ENCODE results near the gene SPATA31D4.
"Not testable (repeated sequence)": the region's sequence is repeated elsewhere in the genome, so short reads cannot be mapped to it uniquely, and the experiment has no call there.

Gene SPATA31D4

GRCh38 chr9:81928305-81928704 lies at the start of gene SPATA31D4:
Gene SPATA31D4, plus strand, starts transcription at chr9:81928428. Its CDS starts 86 bp downstream, at chr9:81928514.
- not testable (repeated sequence) for DNase-seq (ENCODE audit: low read depth in 3 of 3, low spot score in 1 of 3)

DNA sequence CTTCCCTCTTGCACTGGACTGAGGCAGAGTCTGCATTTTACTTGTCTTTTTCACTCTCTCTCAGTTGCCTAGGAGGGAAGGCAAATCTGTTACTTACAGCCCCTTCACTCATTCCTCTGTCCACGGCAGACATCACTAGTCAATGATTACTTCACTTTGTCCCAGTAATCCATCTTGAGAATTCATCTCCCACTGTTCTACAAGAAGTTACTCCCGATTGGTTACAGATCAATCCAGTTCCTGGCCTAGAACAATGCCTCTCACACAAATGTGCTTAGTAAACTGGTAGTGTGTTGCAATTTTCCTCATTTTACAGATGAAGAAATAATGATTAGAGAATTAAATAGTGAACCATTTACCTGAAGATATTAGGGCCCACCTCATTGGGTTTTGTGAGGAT lies 49.7 kb upstream of the SPATA31D4 start:
- DNase-seq (ENCODE audit: low read depth in 3 of 3, low spot score in 1 of 3), result no peak

GRCh38 chr9:81879501-81879916 lies 48.7 kb upstream of the SPATA31D4 start:
- no peak for DNase-seq (ENCODE audit: low read depth in 3 of 3, low spot score in 1 of 3)

GRCh38 chr9:81885602-81886001 lies 42.6 kb upstream of the SPATA31D4 start:
- no peak for DNase-seq (ENCODE audit: low read depth in 3 of 3, low spot score in 1 of 3)

- DNase-seq (ENCODE audit: low read depth in 3 of 3, low spot score in 1 of 3), result no peak
Measured at GRCh38 chr9:81886665-81887064, 41.6 kb upstream of the SPATA31D4 start.

GRCh38 chr9:81890104-81890503 lies 38.1 kb upstream of the SPATA31D4 start:
- DNase-seq (ENCODE audit: low read depth in 3 of 3, low spot score in 1 of 3), result no peak

GRCh38 chr9:81892440-81892839 lies 35.8 kb upstream of the SPATA31D4 start:
- DNase-seq (ENCODE audit: low read depth in 3 of 3, low spot score in 1 of 3), result no peak

- no peak for DNase-seq (ENCODE audit: low read depth in 3 of 3, low spot score in 1 of 3)
Measured at GRCh38 chr9:81893929-81894328, 34.3 kb upstream of the SPATA31D4 start.

- DNase-seq (ENCODE audit: low read depth in 3 of 3, low spot score in 1 of 3), result no peak
Measured at GRCh38 chr9:81894891-81895290, 33.3 kb upstream of the SPATA31D4 start.

DNA sequence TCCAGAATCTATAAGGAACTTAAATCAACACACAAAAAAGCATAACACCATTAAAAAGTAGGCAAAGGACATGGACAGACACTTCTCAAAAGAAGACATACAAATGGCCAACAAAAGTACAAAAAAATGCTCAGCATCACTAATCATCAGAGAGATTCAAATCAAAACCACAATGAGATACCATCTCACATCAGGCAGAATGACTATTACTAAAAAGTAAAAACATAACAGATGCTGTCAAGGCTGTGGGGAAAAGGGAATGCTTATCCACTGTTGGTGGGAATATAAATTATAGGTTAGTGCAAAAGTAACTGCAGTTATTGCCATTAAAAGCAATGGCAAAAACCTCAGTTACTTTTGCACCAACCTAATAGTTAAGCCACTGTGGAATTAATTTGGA lies 32.2 kb upstream of the SPATA31D4 start:
- no peak for DNase-seq (ENCODE audit: low read depth in 3 of 3, low spot score in 1 of 3)

DNA sequence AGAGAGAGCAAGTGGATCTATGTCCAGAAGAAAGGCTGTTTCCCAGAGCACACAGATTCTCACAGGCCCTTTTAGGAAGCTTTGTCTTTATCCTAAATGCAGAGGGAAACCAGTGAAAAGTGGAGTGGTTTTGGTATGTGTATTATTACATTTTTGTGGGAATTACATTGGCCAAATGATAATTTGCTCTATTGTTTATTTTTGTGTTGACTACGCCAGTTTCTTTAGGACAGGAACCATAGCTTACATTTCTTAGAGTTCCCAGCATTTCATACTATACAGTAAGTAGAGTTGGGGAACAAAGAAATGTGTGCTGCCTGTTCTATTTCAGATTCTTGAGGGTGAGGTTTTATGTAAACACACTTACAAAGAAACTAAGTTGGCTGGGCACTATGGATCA lies 29.4 kb upstream of the SPATA31D4 start:
- DNase-seq (ENCODE audit: low read depth in 3 of 3, low spot score in 1 of 3), result no peak

GRCh38 chr9:81902196-81902595 lies 26.0 kb upstream of the SPATA31D4 start:
- no peak for DNase-seq (ENCODE audit: low read depth in 3 of 3, low spot score in 1 of 3)

- no peak for DNase-seq (ENCODE audit: low read depth in 3 of 3, low spot score in 1 of 3)
Measured at GRCh38 chr9:81902626-81903025, 25.6 kb upstream of the SPATA31D4 start.

DNA sequence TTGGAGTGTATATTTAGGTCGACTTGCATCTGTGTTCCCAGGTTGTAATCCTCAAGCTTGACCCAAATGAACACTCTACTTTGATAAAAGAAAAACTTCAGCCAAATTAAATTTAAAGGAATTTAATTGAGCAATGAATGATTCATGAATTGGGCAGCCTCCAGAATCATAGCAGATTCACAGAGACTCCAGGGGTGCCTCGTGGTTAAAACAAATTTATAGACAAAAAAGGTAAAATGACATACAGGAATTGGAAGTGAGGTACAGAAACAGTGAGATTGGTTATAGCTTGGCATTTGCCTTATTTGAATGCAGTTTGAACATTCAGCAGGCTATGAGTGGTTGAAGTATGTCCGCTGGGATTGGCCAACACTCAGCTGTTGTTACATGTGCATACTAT lies 21.6 kb upstream of the SPATA31D4 start:
- DNase-seq (ENCODE audit: low read depth in 3 of 3, low spot score in 1 of 3), result no peak

- no peak for DNase-seq (ENCODE audit: low read depth in 3 of 3, low spot score in 1 of 3)
Measured at GRCh38 chr9:81912135-81912534, 16.1 kb upstream of the SPATA31D4 start.

DNA sequence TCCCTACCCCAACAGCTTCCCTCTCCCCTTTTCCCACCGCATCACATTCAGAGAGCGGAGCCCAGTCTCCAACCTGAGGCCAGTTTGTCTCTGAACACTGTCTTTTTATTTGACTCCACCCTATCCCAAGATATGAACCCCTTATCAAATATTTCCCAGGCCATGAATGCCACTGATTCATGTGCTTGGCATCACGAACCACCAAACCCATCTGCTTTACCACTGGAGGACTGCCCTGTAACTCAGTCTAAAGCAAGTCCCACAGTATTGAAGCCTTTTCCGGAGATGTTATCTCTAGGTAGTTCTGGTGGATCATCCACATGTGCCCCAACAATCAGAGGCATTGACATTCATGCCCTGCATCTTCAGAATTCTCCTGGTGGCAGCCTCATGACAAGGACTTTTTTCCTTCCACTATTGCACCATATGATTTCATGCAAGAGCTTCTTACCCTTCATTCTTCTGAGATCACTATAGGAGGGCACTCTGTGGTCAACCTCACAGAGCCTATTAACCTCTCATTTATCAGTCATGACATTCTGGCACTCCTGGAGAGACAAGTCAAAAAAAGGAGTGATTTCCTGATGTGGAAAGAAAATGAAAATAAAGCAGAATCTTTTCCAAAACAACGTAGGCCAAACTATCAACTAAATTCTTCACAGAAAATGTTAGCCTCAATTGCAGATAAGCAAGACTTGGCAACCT lies 12.3 kb upstream of the SPATA31D4 start:
- no peak for DNase-seq (ENCODE audit: low read depth in 3 of 3, low spot score in 1 of 3)

- not testable (repeated sequence) for DNase-seq (ENCODE audit: low read depth in 3 of 3, low spot score in 1 of 3)
Measured at GRCh38 chr9:81918507-81918906, 9.7 kb upstream of the SPATA31D4 start.

GRCh38 chr9:81930147-81930546 lies 1.9 kb downstream of the SPATA31D4 start:
- not testable (repeated sequence) for DNase-seq (ENCODE audit: low read depth in 3 of 3, low spot score in 1 of 3)

GRCh38 chr9:81933547-81933946 lies 5.3 kb downstream of the SPATA31D4 start:
- not testable (repeated sequence) for DNase-seq (ENCODE audit: low read depth in 3 of 3, low spot score in 1 of 3)

DNA sequence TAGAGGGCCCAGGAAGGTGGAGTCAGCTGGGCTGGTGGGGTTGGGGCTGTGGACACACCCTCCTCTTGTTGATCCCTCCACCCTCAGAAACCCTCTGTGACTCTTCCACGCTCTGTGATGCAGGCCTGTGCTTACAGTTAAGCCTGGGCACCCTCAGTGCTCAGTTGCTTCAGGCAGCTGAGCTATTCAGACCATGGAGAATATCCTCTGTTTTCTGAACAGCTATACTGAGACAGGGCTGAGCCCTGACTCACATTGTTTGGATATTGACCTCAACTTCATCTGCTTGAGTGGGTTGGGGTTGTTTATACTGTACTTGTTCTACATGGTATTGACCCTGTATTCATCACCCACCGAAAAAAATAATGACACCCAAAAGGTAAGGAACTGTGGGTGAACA lies 15.2 kb downstream of the SPATA31D4 start, which contains the start of gene SPATA31D3:
SPATA31D3 (plus strand) TSS at position 108 of the 400 bp plus-strand sequence; CDS start at position 194, 86 bp downstream.
- DNase-seq (ENCODE audit: low read depth in 3 of 3, low spot score in 1 of 3), result not testable (repeated sequence)

- not testable (repeated sequence) for DNase-seq (ENCODE audit: low read depth in 3 of 3, low spot score in 1 of 3)
Measured at GRCh38 chr9:81948650-81949049, 20.4 kb downstream of the SPATA31D4 start.

- DNase-seq (ENCODE audit: low read depth in 3 of 3, low spot score in 1 of 3), result no peak
Measured at GRCh38 chr9:81953096-81953495, 24.9 kb downstream of the SPATA31D4 start.

GRCh38 chr9:81955625-81956024 lies 27.4 kb downstream of the SPATA31D4 start:
- DNase-seq (ENCODE audit: low read depth in 3 of 3, low spot score in 1 of 3), result no peak

Data from stimulated activated CD4-positive, alpha-beta T cell treated with anti-CD3 and anti-CD28 coated beads, TNF-alpha, amount 100 ng/mL, for 1 hour (primary cell).